Measurements from ENCODE around the gene SYNGR2.

Gene SYNGR2

GRCh38 chr17:78144147-78144719, 24.1 kb upstream of the SYNGR2 start:
- TF ChIP-seq GLIS3 (CRISPR knock-in tag; IDR thresholded peaks at IDR 0.05) (no peak), ZNF565 (CRISPR knock-in tag; conservative IDR thresholded peaks at IDR 0.05; ENCODE audit: low read depth) (no peak), ZNF8 (CRISPR knock-in tag; IDR thresholded peaks at IDR 0.05) (no peak), CSRNP3 (CRISPR knock-in tag; IDR thresholded peaks at IDR 0.05) (no peak), ZFP30 (CRISPR knock-in tag; IDR thresholded peaks at IDR 0.05) (no peak), ZNF70 (CRISPR knock-in tag; IDR thresholded peaks at IDR 0.05) (no peak), TCF4 (CRISPR knock-in tag; IDR thresholded peaks at IDR 0.05; ENCODE audit: borderline replicate concordance) (no peak), CREB5 (CRISPR knock-in tag; IDR thresholded peaks at IDR 0.05; ENCODE audit: low read depth) (no peak), POU6F1 (CRISPR knock-in tag; IDR thresholded peaks at IDR 0.05; ENCODE audit: borderline replicate concordance, low read depth) (no peak), ZC3H10 (CRISPR knock-in tag; IDR thresholded peaks at IDR 0.05) (no peak)
- ATAC-seq: peak; percentile 72

GRCh38 chr17:78144736-78145641, 23.4 kb upstream of the SYNGR2 start:
- ATAC-seq: peak; percentile 14
- TF ChIP-seq TOX (CRISPR knock-in tag; IDR thresholded peaks at IDR 0.05; ENCODE audit: borderline replicate concordance): no peak
- TF ChIP-seq CSDC2 (CRISPR knock-in tag; IDR thresholded peaks at IDR 0.05): no peak
- TF ChIP-seq OSR1 (CRISPR knock-in tag; IDR thresholded peaks at IDR 0.05): no peak
- no peak for TF ChIP-seq ZFP3 (CRISPR knock-in tag; IDR thresholded peaks at IDR 0.05)
- no peak for TF ChIP-seq PATZ1 (CRISPR knock-in tag; IDR thresholded peaks at IDR 0.05; ENCODE audit: borderline replicate concordance)
- no peak for TF ChIP-seq TCF4 (CRISPR knock-in tag; IDR thresholded peaks at IDR 0.05; ENCODE audit: borderline replicate concordance)
- TF ChIP-seq CSRNP3 (CRISPR knock-in tag; IDR thresholded peaks at IDR 0.05): no peak
- no peak for TF ChIP-seq ZFP30 (CRISPR knock-in tag; IDR thresholded peaks at IDR 0.05)
- no peak for TF ChIP-seq BACH2 (CRISPR knock-in tag; IDR thresholded peaks at IDR 0.05; ENCODE audit: borderline replicate concordance)
- no peak for TF ChIP-seq RARB (CRISPR knock-in tag; IDR thresholded peaks at IDR 0.05)
- TF ChIP-seq ARNTL (CRISPR knock-in tag; IDR thresholded peaks at IDR 0.05; ENCODE audit: borderline replicate concordance, low read depth): no peak
- no peak for TF ChIP-seq SNAI2 (CRISPR knock-in tag; IDR thresholded peaks at IDR 0.05)
- no peak for TF ChIP-seq ESRRG (CRISPR knock-in tag; IDR thresholded peaks at IDR 0.05)
- TF ChIP-seq PPARA (CRISPR knock-in tag; IDR thresholded peaks at IDR 0.05; ENCODE audit: borderline replicate concordance): no peak
- TF ChIP-seq ZNF70 (CRISPR knock-in tag; IDR thresholded peaks at IDR 0.05): no peak
- TF ChIP-seq ZC3H10 (CRISPR knock-in tag; IDR thresholded peaks at IDR 0.05): no peak

- no peak for TF ChIP-seq ZC3H10 (CRISPR knock-in tag; IDR thresholded peaks at IDR 0.05)
- no peak for TF ChIP-seq OSR1 (CRISPR knock-in tag; IDR thresholded peaks at IDR 0.05)
- no peak for TF ChIP-seq SNAI2 (CRISPR knock-in tag; IDR thresholded peaks at IDR 0.05)
- no peak for TF ChIP-seq ZFP3 (CRISPR knock-in tag; IDR thresholded peaks at IDR 0.05)
- no peak for TF ChIP-seq ZNF565 (CRISPR knock-in tag; conservative IDR thresholded peaks at IDR 0.05; ENCODE audit: low read depth)
- no peak for TF ChIP-seq ARNTL (CRISPR knock-in tag; IDR thresholded peaks at IDR 0.05; ENCODE audit: borderline replicate concordance, low read depth)
- TF ChIP-seq BACH2 (CRISPR knock-in tag; IDR thresholded peaks at IDR 0.05; ENCODE audit: borderline replicate concordance): no peak
- no peak for TF ChIP-seq ZNF8 (CRISPR knock-in tag; IDR thresholded peaks at IDR 0.05)
- ATAC-seq: no peak
Measured at GRCh38 chr17:78146471-78146869, 21.9 kb upstream of the SYNGR2 start.
